KMS-11 (cell line): Measurements from ENCODE around the gene TMEM108.

Experiments
- H2AFZ ChIP-seq: fragments of 200-600 bp; sonication (generic); 2 replicates; pipeline ENCODE4 v1.6.1; 2016; ENCODE audit warnings: antibody characterized with exemption, mixed run types, low read depth
- H3K27ac ChIP-seq: fragments of 200-600 bp; sonication (generic); 2 replicates; pipeline ENCODE4 v1.6.1; 2016; ENCODE audit warnings: mild to moderate bottlenecking, mixed run types
- H3K27me3 ChIP-seq: fragments of 200-600 bp; sonication (generic); 2 replicates; pipeline ENCODE4 v1.6.1; 2017; ENCODE audit warnings: mild to moderate bottlenecking, low read depth, mixed run types, moderate library complexity; ENCODE audit not compliant: insufficient read depth
- H3K36me3 ChIP-seq: fragments of 200-600 bp; sonication (generic); 2 replicates; pipeline ENCODE4 v1.6.1; 2017; ENCODE audit warnings: mild to moderate bottlenecking, mixed run types; ENCODE audit not compliant: insufficient read depth
- H3K4me1 ChIP-seq: fragments of 200-600 bp; sonication (generic); 2 replicates; pipeline ENCODE4 v1.6.1; 2016; ENCODE audit warnings: mild to moderate bottlenecking, low read depth, mixed run types; ENCODE audit not compliant: poor library complexity, severe bottlenecking
- H3K4me2 ChIP-seq: fragments of 200-600 bp; sonication (generic); 2 replicates; pipeline ENCODE4 v1.7.0; 2016; ENCODE audit warnings: mild to moderate bottlenecking, mixed run types
- H3K4me3 ChIP-seq: fragments of 200-600 bp; sonication (generic); IDR thresholded peaks from 2 replicates; pipeline ENCODE4 v1.6.1; 2017; ENCODE audit warnings: low read depth, low read length, mixed read lengths; ENCODE audit not compliant: insufficient read depth
- H3K79me2 ChIP-seq: fragments of 200-600 bp; sonication (generic); 2 replicates; pipeline ENCODE4 v1.6.1; 2016; ENCODE audit warnings: low read depth, mixed run types; ENCODE audit not compliant: insufficient read depth
- H3K9ac ChIP-seq: fragments of 200-600 bp; sonication (generic); 2 replicates; pipeline ENCODE4 v1.6.1; 2016; ENCODE audit warnings: mild to moderate bottlenecking, mixed run types
- H4K20me1 ChIP-seq: fragments of 200-600 bp; sonication (generic); 2 replicates; pipeline ENCODE4 v1.6.1; 2016; ENCODE audit warnings: mild to moderate bottlenecking, mixed run types; ENCODE audit not compliant: insufficient read depth
- CTCF ChIP-seq: fragments of 200-600 bp; sonication (generic); conservative IDR thresholded peaks from 2 replicates; pipeline ENCODE4 v1.6.1; 2017; ENCODE audit warnings: low read depth, mild to moderate bottlenecking, antibody characterized with exemption, low read length, moderate library complexity, mixed read lengths

Gene TMEM108

GRCh38 chr3:133227813-133228212, 189.6 kb downstream of the TMEM108 start:
- TF ChIP-seq CTCF = no peak
- H3K4me3 ChIP-seq = no peak overlapping the region
- no peak overlapping the region for H3K4me2 ChIP-seq
- no peaks in the 10 kb centered on the region for H3K27me3 ChIP-seq
- H3K9ac ChIP-seq = no peak overlapping the region
- no peak overlapping the region for H2AFZ ChIP-seq
- no peaks in the 10 kb centered on the region for H4K20me1 ChIP-seq
- H3K27ac ChIP-seq = no peak overlapping the region
- H3K36me3 ChIP-seq = no peaks in the 10 kb centered on the region
- H3K79me2 ChIP-seq = no peaks in the 10 kb centered on the region
- no peaks in the 10 kb centered on the region for H3K4me1 ChIP-seq

- no peak for TF ChIP-seq CTCF
- no peaks in the 10 kb centered on the region for H3K4me1 ChIP-seq
- no peaks in the 10 kb centered on the region for H4K20me1 ChIP-seq
- H3K4me3 ChIP-seq = no peak overlapping the region
- H3K27me3 ChIP-seq = no peaks in the 10 kb centered on the region
- no peaks in the 10 kb centered on the region for H3K79me2 ChIP-seq
- no peak overlapping the region for H2AFZ ChIP-seq
- no peak overlapping the region for H3K9ac ChIP-seq
- no peaks in the 10 kb centered on the region for H3K36me3 ChIP-seq
- no peak overlapping the region for H3K27ac ChIP-seq
- no peak overlapping the region for H3K4me2 ChIP-seq
These were observed 192.0 kb downstream of the TMEM108 start for GRCh38 chr3:133230195-133230594.

- Histone ChIP-seq H3K9ac (no peak overlapping the region), H4K20me1 (no peaks in the 10 kb centered on the region), H3K27ac (no peak overlapping the region), H3K36me3 (no peaks in the 10 kb centered on the region), H3K79me2 (no peaks in the 10 kb centered on the region), H3K27me3 (no peaks in the 10 kb centered on the region), H3K4me3 (no peak overlapping the region), H3K4me2 (no peak overlapping the region), H3K4me1 (no peaks in the 10 kb centered on the region), H2AFZ (no peak overlapping the region)
- TF ChIP-seq CTCF = no peak
These were observed 198.7 kb downstream of the TMEM108 start for GRCh38 chr3:133236901-133237300.

GRCh38 chr3:133237380-133237779, 199.2 kb downstream of the TMEM108 start:
- Histone ChIP-seq H3K9ac (no peak overlapping the region), H3K36me3 (no peaks in the 10 kb centered on the region), H2AFZ (no peak overlapping the region), H3K27ac (no peak overlapping the region), H3K4me1 (no peaks in the 10 kb centered on the region), H4K20me1 (no peaks in the 10 kb centered on the region), H3K4me3 (no peak overlapping the region), H3K79me2 (no peaks in the 10 kb centered on the region), H3K4me2 (no peak overlapping the region), H3K27me3 (no peaks in the 10 kb centered on the region)
- no peak for TF ChIP-seq CTCF
